K562 (cell line): ENCODE results near the gene WASL.

ENCODE experiments used
- CBX2 ChIP-seq: fragments of 200-600 bp; sonication (generic); IDR thresholded peaks from one replicate; pipeline ENCODE4 v1.6.1; 2012; ENCODE audit warnings: mild to moderate bottlenecking, low read length, inconsistent platforms; ENCODE audit not compliant: insufficient read depth, poor library complexity, severe bottlenecking
- LARP7 ChIP-seq: fragments of 450-650 bp; IDR thresholded peaks from 2 replicates; pipeline ENCODE4 v1.6.1; 2016
- NR2C1 ChIP-seq, 2 experiments: fragments of 450-650 bp; IDR thresholded peaks; 2 replicates each; pipeline ENCODE4 v1.6.1; 2017; ENCODE audit warnings: mild to moderate bottlenecking in 2 of 2, antibody characterized with exemption in 1 of 2, inconsistent platforms in 1 of 2, missing compliant biosample characterization in 1 of 2, missing genetic modification characterization in 1 of 2
- NRF1 ChIP-seq, 2 experiments: fragments of 450-650 bp; IDR thresholded peaks in 1 of 2; conservative IDR thresholded peaks in 1 of 2; 2 replicates each; pipeline ENCODE4 v1.6.1; 2014; ENCODE audit warnings: mild to moderate bottlenecking in 2 of 2
- SIX5 ChIP-seq, 2 experiments: IDR thresholded peaks; 2 replicates each; pipeline ENCODE4 v1.6.1; 2011; ENCODE audit warnings: low read length in 2 of 2, borderline replicate concordance in 1 of 2, low read depth in 1 of 2, mild to moderate bottlenecking in 1 of 2, moderate library complexity in 1 of 2; ENCODE audit not compliant: insufficient read depth in 1 of 2
- SNAPC5 ChIP-seq: fragments of 250-450 bp; sonication (Bioruptor Pico); IDR thresholded peaks from 2 replicates; pipeline ENCODE4 v1.8.0; 2021; ENCODE audit warnings: moderate library complexity, mild to moderate bottlenecking, inconsistent platforms

- no peak for TF ChIP-seq LARP7
- no peak for TF ChIP-seq NRF1 (conservative IDR thresholded peaks at IDR 0.05 in 1 of 2, IDR thresholded peaks at IDR 0.05 in 1 of 2)
- no peak for TF ChIP-seq SNAPC5
- no peak for TF ChIP-seq NR2C1 (IDR thresholded peaks at IDR 0.05)
- no peak for TF ChIP-seq NR2C1 (tag; IDR thresholded peaks at IDR 0.05)
- no peak for TF ChIP-seq CBX2
- TF ChIP-seq SIX5 (IDR thresholded peaks at IDR 0.05; ENCODE audit: borderline replicate concordance in 1 of 2, insufficient read depth in 1 of 2, low read depth in 1 of 2, low read length in 2 of 2), result no peak
Observed at GRCh38 chr7:123647106-123647730, 101.6 kb downstream of the WASL start.
